ENCODE data around the gene ALDH18A1.
"Not testable (repeated sequence)": the region's sequence is repeated elsewhere in the genome, so short reads cannot be mapped to it uniquely, and the experiment has no call there.

ALDH18A1 gene

DNA sequence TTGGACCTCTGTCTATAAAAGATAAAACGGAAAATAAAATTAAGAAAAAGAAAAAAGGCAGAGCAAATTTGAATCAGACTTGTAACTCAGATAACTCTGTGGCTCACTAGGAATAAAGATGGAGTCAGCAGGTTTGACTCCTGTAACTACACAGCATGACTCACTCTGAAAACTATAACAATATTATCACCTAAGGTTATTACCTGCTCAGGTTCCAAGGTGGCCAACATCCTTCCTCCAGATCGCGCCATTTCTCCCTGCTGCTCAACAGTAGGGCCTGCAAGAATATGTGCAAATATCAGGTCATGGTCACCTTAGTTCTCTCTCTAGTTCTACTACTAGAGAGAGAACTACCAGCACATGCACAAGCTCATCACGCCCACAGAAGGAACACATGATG, 30.0 kb downstream of the ALDH18A1 start:
- Histone ChIP-seq H3K36me3 (peaks cover 98% of the 10 kb centered on the region), H3K4me3 (no peak overlapping the region), H4K20me1 (0 out of 2 replicates have a peak, but pooled peaks cover 5% of the 10 kb centered on the region), H3K4me1 (no peaks in the 10 kb centered on the region), H3K9ac (no peak overlapping the region), H3K27ac (no peak overlapping the region), H3K27me3 (no peaks in the 10 kb centered on the region), H3K9me3 (no peaks in the 10 kb centered on the region), H3K4me2 (no peak overlapping the region)
- TF ChIP-seq Cebpa-rat (IDR thresholded peaks at IDR 0.05) = no peak

DNA sequence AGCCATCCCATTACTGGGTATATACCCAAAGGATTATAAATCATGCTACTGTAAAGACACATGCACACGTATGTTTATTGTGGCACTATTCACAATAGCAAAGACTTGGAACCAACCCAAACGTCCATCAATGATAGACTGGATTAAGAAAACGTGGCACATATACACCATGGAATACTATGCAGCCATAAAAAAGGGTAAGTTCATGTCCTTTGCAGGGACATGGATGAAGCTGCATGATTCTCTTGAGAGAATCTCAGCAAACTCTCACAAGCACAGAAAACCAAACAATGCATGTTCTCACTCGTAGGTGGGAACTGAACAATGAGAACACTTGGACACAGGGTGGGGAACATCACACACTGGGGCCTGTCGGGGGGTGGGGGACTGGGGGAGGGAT, 36.1 kb downstream of the ALDH18A1 start:
- H3K27me3 ChIP-seq, H3K4me2 ChIP-seq, H3K27ac ChIP-seq, H4K20me1 ChIP-seq, H3K9me3 ChIP-seq, H3K4me3 ChIP-seq, H3K4me1 ChIP-seq, H3K9ac ChIP-seq: not testable (repeated sequence)
- H3K36me3 ChIP-seq = peaks cover 91% of the 10 kb centered on the region

DNA sequence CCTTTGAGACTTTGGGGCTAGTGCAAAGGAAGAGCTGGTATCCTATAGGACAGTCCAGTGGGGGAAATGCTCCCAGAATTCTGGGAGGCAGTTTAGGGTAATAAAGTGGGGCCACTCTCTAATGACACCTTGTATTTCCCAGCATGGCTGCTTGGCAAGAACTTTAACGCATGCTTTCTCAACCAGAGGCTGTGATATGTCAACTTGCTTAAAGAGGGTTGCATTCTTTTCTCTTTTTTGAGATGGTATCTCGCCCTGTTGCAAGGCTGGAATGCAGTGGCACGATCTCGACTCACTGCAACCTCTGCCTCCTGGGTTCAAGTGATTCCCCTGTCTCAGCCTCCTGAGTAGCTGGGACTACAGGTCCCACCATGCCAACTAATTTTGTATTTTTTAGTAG, 38.4 kb downstream of the ALDH18A1 start:
- H3K9me3 ChIP-seq = peaks cover 7% of the 10 kb centered on the region; the same call in 1 of the 2 replicates
- H3K36me3 ChIP-seq = peaks cover 91% of the 10 kb centered on the region
- TF ChIP-seq Cebpa-rat (IDR thresholded peaks at IDR 0.05) = no peak
- H3K4me1 ChIP-seq = no peaks in the 10 kb centered on the region
- H3K4me3 ChIP-seq = no peak overlapping the region
- H3K27ac ChIP-seq = no peak overlapping the region
- H4K20me1 ChIP-seq = peaks cover 8% of the 10 kb centered on the region; the same call in 1 of the 2 replicates
- no peak overlapping the region for H3K4me2 ChIP-seq
- no peaks in the 10 kb centered on the region for H3K27me3 ChIP-seq
- H3K9ac ChIP-seq = no peak overlapping the region

DNA sequence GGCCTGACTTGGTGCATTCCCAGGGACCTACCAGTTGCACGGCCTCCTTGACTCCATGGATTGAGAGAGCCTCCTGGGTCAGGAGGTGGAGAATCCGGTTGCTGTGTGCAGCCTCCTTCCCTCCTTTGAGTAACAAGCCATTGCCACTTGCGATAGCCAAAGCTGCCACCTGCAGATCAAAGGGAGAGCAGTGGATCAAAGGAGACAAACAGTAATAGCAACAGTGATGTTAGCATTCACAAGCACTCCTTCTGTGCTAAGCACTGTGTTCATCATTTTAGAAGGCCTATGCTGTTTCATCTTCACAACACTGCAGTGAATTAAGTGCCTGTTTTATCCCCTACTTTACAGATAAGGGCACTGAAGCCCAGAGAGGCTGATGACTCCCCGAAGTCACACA, 40.1 kb downstream of the ALDH18A1 start:
- no peak overlapping the region for H3K4me3 ChIP-seq
- peaks cover 8% of the 10 kb centered on the region; the same call in 1 of the 2 replicates for H4K20me1 ChIP-seq
- peaks cover 6% of the 10 kb centered on the region; the same call in 1 of the 2 replicates for H3K9me3 ChIP-seq
- no peaks in the 10 kb centered on the region for H3K4me1 ChIP-seq
- H3K27ac ChIP-seq = no peak overlapping the region
- H3K4me2 ChIP-seq = no peak overlapping the region
- H3K27me3 ChIP-seq = no peaks in the 10 kb centered on the region
- H3K9ac ChIP-seq = no peak overlapping the region
- H3K36me3 ChIP-seq = peaks cover 92% of the 10 kb centered on the region
- no peak for TF ChIP-seq Cebpa-rat (IDR thresholded peaks at IDR 0.05)

DNA sequence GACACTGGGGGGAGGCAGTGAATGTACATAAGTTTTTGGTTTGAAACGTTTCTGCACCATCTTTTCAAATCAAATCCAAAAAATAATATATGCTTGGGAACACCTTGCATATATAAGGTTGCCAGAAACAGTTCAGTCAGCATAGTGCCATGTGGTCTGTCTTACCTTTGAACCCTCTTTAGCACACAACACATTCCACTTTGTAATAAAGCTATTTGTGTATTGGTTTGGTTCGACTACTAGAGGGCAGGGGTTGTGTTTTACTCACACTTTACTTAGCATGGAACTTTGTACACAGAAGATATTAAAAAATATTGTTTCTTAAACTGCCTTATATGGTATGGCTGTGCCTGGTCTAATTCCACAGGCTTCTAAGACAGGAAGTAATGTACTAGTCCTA, 43.2 kb downstream of the ALDH18A1 start:
- Histone ChIP-seq H3K27me3 (no peaks in the 10 kb centered on the region), H3K36me3 (peaks cover 100% of the 10 kb centered on the region), H3K27ac (no peak overlapping the region), H3K9me3 (no peaks in the 10 kb centered on the region), H3K4me2 (no peak overlapping the region), H3K4me1 (no peaks in the 10 kb centered on the region), H3K9ac (no peak overlapping the region), H4K20me1 (peaks cover 6% of the 10 kb centered on the region; the same call in 1 of the 2 replicates), H3K4me3 (no peak overlapping the region)
- no peak for TF ChIP-seq Cebpa-rat (IDR thresholded peaks at IDR 0.05)

DNA sequence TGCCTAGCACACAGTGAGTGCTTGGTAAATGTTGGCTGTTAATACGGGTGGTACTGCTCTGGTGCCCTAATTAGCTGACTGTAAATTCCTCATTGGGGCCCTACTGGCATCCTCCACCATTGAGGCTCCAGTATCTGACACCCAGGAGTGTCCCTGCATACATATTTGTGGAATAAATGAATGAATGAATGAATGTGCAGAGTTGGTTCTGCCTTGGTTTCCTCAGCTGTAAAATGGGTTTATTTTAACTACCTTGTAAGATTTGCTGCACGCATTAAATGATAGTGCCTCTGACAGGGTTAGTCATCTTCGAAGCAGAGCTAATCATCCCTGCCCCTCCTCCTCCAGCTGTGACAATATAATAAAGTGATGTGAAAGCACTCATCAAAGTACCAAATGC, 45.8 kb downstream of the ALDH18A1 start:
- TF ChIP-seq Cebpa-rat (IDR thresholded peaks at IDR 0.05) = no peak
- Histone ChIP-seq H3K36me3 (peaks cover 100% of the 10 kb centered on the region), H4K20me1 (no peaks in the 10 kb centered on the region), H3K27me3 (no peaks in the 10 kb centered on the region), H3K9me3 (no peaks in the 10 kb centered on the region), H3K27ac (no peak overlapping the region), H3K4me1 (no peaks in the 10 kb centered on the region), H3K4me2 (no peak overlapping the region), H3K9ac (no peak overlapping the region), H3K4me3 (no peak overlapping the region)

DNA sequence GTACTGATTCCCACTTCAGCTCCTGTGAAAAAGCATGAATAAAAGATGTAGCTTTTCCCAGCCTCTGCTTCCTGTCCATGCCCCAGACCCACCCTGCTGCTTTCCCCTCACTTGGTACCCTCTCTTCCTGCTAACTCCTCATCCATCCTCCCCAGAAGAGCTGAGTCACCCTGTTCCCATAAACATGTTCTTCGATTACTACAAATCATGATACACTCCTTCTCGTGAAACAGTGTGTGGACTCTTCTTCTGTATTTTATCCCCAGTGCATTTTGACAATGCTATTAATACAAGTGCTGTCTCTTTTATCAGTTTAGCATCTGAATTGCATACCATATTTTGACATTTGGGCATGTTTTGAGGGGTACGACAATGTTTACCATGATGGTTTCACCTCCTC, 49.6 kb downstream of the ALDH18A1 start:
- no peak overlapping the region for H3K9ac ChIP-seq
- no peaks in the 10 kb centered on the region for H3K9me3 ChIP-seq
- H3K27me3 ChIP-seq = no peaks in the 10 kb centered on the region
- no peaks in the 10 kb centered on the region for H3K4me1 ChIP-seq
- H3K36me3 ChIP-seq = peaks cover 74% of the 10 kb centered on the region
- H3K4me3 ChIP-seq = no peak overlapping the region
- no peaks in the 10 kb centered on the region for H4K20me1 ChIP-seq
- H3K27ac ChIP-seq = no peak overlapping the region
- no peak overlapping the region for H3K4me2 ChIP-seq
- no peak for TF ChIP-seq Cebpa-rat (IDR thresholded peaks at IDR 0.05)

DNA sequence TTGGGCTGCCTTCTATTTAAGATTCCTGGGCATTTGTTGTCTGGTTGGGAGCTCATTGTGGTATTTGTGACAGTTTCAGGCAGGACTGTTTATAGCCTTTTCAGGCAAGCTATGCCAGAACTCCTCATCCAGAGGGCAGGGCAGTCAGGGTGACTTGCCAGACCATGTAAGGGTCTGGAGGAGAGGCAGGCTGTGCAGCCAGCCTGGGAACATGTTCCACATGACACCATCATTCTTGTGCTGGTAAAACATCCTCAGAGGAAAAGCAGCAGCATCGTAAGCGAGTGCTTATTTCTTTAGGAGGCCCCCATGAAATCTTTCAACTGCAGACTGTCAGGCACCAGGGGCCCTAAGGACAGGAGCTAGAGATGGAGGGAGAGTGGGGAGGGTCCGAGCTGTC, 51.3 kb downstream of the ALDH18A1 start:
- no peak overlapping the region for H3K4me3 ChIP-seq
- H3K36me3 ChIP-seq = peaks cover 57% of the 10 kb centered on the region
- no peak overlapping the region for H3K4me2 ChIP-seq
- H3K27me3 ChIP-seq = no peaks in the 10 kb centered on the region
- TF ChIP-seq Cebpa-rat (IDR thresholded peaks at IDR 0.05) = no peak
- no peak overlapping the region for H3K27ac ChIP-seq
- no peaks in the 10 kb centered on the region for H4K20me1 ChIP-seq
- no peak overlapping the region for H3K9ac ChIP-seq
- H3K9me3 ChIP-seq = no peaks in the 10 kb centered on the region
- no peaks in the 10 kb centered on the region for H3K4me1 ChIP-seq

DNA sequence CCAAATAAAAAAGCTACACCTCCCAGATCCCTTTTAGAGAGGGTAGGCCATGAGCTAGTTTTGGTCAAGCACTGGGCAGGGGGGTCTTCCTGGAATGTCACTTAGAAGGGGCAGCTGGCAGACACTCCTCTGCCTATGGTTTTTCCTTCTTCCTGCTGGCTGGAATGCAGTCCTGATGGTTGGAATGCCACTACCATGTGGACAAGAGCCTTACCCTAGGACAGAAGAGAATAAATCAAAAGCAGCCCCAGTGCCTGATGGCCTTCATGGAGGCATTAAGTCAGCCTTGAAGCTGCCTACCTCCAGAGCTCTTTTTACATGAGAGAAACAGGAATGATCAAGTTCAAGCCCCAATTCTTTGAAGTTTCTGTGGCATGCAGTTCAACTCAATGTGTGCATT, 51.9 kb downstream of the ALDH18A1 start:
- no peak overlapping the region for H3K4me2 ChIP-seq
- no peak overlapping the region for H3K27ac ChIP-seq
- no peaks in the 10 kb centered on the region for H3K9me3 ChIP-seq
- no peak for TF ChIP-seq Cebpa-rat (IDR thresholded peaks at IDR 0.05)
- H4K20me1 ChIP-seq = no peaks in the 10 kb centered on the region
- H3K36me3 ChIP-seq = peaks cover 51% of the 10 kb centered on the region
- no peak overlapping the region for H3K4me3 ChIP-seq
- H3K27me3 ChIP-seq = no peaks in the 10 kb centered on the region
- H3K4me1 ChIP-seq = no peaks in the 10 kb centered on the region
- no peak overlapping the region for H3K9ac ChIP-seq

DNA sequence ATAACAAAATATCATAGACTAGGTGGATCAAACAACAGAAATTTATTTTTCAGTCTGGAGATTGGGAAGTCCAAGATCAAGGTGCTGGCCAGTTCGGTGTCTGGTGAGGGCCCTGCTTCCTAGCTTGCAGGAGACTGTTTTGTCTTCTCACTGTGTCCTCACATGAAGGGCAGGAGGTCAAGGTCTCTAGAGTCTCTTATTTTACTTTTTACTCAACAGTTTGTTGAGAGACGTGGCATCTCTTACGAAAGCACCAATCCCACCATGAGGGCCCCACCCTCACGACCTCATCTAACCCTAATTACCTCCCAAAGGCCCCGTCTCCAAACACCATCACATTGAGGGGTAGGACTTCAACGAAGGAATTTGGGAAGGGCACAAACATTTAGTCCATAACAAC, 54.1 kb downstream of the ALDH18A1 start:
- Histone ChIP-seq H3K36me3 (peaks cover 29% of the 10 kb centered on the region), H4K20me1 (no peaks in the 10 kb centered on the region), H3K27ac (no peak overlapping the region), H3K9ac (no peak overlapping the region), H3K27me3 (no peaks in the 10 kb centered on the region), H3K4me3 (no peak overlapping the region), H3K4me1 (no peaks in the 10 kb centered on the region), H3K9me3 (no peaks in the 10 kb centered on the region), H3K4me2 (no peak overlapping the region)
- no peak for TF ChIP-seq Cebpa-rat (IDR thresholded peaks at IDR 0.05)

DNA sequence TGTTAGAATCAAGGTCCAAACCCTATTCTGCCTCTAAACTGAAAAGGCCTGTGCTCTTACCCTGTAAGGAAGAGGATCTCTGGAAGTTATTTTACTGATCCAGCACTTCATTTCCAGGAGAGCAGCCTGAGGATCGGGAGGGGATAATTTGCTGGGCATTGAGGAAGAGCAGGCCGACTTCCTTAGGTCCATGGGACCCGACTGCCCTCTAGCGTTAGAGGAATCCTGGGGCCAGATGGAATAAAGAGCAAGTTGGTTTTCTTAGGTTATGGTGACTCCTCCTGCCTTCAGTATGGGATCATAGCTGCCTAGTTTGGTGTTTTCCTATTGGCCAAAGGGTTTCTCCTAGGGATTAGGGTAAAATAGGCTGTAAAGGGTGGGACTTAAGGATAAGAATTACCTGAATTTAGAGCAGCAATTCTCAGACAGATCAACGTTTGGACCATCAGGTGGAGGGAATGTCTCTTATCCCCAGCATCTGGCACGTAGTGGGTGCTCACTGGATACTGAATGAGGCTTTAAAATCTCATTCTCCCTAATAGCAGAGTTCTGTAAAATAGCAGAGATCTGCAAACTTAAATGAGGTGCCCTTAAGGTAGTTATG, 55.3 kb downstream of the ALDH18A1 start:
- TF ChIP-seq Cebpa-rat (IDR thresholded peaks at IDR 0.05) = no peak
- no peaks in the 10 kb centered on the region for H3K27me3 ChIP-seq
- no peak overlapping the region for H3K4me2 ChIP-seq
- no peak overlapping the region for H3K27ac ChIP-seq
- no peak overlapping the region for H3K4me3 ChIP-seq
- H4K20me1 ChIP-seq = no peaks in the 10 kb centered on the region
- no peak overlapping the region for H3K9ac ChIP-seq
- H3K4me1 ChIP-seq = no peaks in the 10 kb centered on the region
- peaks cover 6% of the 10 kb centered on the region for H3K9me3 ChIP-seq
- peaks cover 17% of the 10 kb centered on the region for H3K36me3 ChIP-seq
